GM18505 (cell line): ENCODE data around the gene DAB2.
A peak's percentile ranks its signal among the peaks of the same experiment; 100 is the strongest.

Source experiments
- ATAC-seq: cut with Tn5 transposase; IDR thresholded peaks from one replicate; pipeline ENCODE4 v1.9.1; 2021; ENCODE audit not compliant: unreplicated experiment
- POLR2A ChIP-seq: IDR thresholded peaks from 4 replicates; pipeline ENCODE4 v1.6.1; 2011; ENCODE audit warnings: borderline replicate concordance; ENCODE audit not compliant: insufficient read depth, insufficient read length; ENCODE audit errors: extremely low read depth

The DAB2 gene

DNA sequence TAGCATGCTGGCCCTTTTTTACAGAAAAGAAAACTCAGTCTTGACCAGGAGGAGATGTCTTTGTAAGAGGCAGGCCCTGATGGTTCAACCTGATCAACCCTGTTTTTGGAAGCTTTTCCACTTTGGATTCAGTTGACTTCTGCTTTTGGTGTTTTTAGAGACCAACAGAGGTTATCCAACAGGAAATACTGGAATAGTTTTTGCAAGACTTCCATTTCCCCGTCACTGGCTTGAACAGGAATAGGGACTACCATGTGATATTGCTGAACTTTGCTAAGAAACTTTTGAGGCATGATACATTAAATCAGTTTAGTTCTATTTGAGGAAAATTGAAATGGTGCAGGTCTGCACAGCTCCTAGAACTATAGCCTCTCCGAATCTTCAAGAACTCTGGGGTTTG, 17.1 kb upstream of the DAB2 start:
- TF ChIP-seq POLR2A, result no peak

GRCh38 chr5:39440958-39441624, 16.3 kb upstream of the DAB2 start:
- no peak for TF ChIP-seq POLR2A
- no peak for ATAC-seq

More for the DNA sequence above, 17.1 kb upstream of the DAB2 start:
- ATAC-seq, result no peak

DNA sequence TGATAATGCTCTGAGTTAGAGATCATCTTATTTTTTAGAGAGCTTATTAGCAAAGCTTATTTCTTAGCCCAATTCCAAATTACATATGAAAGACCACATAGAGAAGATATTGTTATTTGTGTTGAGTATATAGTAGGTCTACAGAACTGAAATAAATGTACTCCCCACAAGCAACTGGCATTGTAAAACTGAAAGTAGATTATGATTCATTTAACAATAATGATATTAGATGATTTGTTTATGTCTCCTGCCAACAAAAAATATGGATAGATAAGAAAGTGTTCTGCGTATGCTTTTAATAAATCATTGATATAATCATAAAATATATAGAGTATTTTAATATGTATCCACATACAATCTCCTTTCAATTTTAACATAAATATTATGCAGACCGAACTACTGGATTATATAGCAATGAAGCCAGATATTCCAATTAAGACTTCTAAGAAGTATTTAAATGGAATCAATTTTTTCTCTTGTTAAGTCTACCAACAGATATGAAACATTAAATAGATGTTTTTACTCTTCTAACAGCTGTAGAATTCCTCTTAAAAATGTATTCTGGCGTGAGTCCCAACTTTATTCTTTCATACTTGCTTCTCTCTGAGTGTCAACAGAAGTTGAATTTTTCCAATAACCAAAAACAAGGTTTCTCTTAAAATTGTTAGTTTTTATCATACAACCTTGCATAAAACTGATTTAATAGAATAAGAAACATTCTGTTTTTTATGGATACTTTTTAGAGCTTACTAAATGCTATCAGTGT, 15.6 kb upstream of the DAB2 start:
- no peak for TF ChIP-seq POLR2A

GRCh38 chr5:39439582-39440162, 14.9 kb upstream of the DAB2 start:
- ATAC-seq, result no peak
- TF ChIP-seq POLR2A, result no peak

More for the DNA sequence above, 15.6 kb upstream of the DAB2 start:
- no peak for ATAC-seq

GRCh38 chr5:39437467-39437866, 12.7 kb upstream of the DAB2 start:
- TF ChIP-seq POLR2A, result no peak
- ATAC-seq, result peak; percentile 68

DNA sequence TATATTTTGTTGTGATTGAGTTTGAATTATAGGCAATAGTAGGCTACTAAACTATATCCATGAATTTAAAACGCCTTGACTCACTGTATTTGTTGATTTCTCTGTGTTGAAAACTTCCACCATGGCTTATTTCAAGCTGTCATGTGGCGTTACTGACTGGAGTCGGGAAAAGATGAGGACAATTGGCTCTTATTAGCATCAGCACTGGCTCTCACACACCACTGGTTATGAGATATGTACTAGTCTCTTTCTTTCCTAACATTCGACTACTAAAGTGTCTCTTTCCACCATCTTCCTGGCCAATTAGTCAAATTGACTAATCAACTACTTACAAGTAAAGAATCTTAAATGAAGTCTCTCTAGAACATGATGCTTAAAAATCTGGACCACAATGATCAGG, 9.1 kb upstream of the DAB2 start:
- ATAC-seq, result no peak

DNA sequence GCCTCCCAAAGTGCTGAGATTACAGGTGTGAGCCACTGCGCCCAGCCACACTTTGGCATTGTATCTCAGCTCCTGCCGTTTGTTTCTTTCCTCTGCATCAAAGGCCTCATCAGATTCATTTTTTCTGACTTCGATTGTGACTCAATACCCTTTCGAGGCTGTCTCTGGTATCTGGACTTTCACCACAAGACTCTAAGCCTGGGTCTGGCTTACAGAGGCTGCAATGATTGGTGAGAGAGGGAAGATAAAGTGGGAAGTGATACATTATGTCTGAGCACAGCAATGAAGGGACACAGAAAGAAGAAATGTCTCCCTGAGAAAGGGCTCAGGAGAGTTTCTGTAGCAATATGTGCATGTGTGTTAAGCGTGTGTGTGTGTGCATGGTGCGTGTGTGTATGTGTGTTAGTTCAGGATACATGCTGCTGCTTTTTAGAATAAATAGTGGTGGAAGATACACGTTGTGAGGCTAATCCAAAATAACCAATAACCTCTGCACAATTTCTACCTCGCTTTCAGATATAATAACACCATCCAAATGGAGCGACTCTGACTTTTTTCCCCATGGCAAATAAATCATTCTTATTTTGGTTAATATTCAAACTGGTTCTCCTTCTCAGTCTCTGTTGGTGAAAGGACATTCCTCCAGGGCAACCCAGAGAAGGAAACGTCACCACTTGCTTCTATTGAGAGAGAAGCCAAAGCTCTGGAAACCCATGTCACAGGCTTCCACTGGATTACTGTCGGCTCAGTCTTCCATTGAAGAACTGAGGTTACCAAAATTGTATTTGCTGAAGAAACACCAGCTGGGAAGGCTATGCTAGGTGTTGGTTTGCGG, 8.1 kb upstream of the DAB2 start:
- no peak for TF ChIP-seq POLR2A
- ATAC-seq, result no peak

More for the DNA sequence above, 9.1 kb upstream of the DAB2 start:
- TF ChIP-seq POLR2A, result no peak

- no peak for ATAC-seq
- TF ChIP-seq POLR2A, result no peak
Observed at GRCh38 chr5:39430461-39430860, 5.7 kb upstream of the DAB2 start.

DNA sequence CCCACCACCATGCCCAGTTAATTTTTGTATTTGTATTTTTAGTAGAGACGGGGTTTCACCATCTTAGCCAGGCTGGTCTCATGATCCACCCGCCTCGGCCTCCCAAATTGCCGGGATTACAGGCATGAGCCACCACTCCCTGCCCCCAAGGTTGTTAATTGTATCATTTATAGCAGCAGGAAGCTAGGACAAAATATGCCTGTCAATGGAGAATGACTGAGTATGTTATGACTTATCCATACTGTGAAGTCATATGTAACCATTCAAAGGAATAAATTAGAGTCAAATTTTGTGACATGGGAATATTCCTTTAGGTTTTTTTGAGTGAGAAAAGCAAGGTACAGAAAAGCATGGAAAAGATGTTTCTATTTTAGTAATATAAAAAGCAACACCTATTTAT, 3.9 kb upstream of the DAB2 start:
- no peak for TF ChIP-seq POLR2A
- no peak for ATAC-seq

DNA sequence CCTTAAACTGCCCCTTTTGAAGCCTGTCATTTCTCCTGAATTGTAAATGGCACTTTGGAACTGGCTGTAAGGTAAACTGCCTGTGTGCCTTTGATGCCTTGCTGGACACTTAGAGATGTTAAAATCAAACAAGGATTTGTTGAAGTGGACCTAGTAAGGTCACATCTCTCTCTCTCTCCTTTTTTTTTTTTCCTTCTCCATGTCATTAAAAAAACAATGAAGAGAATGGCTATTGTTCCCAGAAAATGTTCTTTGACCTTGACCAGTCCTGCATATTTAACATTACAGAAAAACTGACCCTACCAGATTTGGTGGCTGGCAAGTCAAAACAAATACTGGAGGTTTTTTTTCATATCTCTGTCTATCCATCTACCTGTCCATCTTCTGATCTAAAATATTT, 2.9 kb upstream of the DAB2 start:
- ATAC-seq, result no peak
- TF ChIP-seq POLR2A, result no peak

- ATAC-seq, result no peak
- TF ChIP-seq POLR2A, result no peak
Observed at GRCh38 chr5:39427229-39427628, 2.4 kb upstream of the DAB2 start.

- ATAC-seq, result no peak
- no peak for TF ChIP-seq POLR2A
Observed at GRCh38 chr5:39426746-39427105, 1.9 kb upstream of the DAB2 start.

GRCh38 chr5:39426051-39426745, 1.4 kb upstream of the DAB2 start:
- TF ChIP-seq POLR2A, result no peak
- ATAC-seq, result no peak
